Ovary (tissue), 9 donors: ENCODE measurements around the gene DCAF11. TPM values are rescaled to one million over a fixed set of nuclear protein-coding genes. Genes with fewer than 3 reads are reported as not detected.

Experiments
- DNase-seq, 5 donors: peaks; one replicate each; pipeline ENCODE4 v3.0.0-alpha.2; 2019 to 2020
- H3K27ac ChIP-seq, 2 donors: fragments of 200-600 bp; one replicate each; pipeline versions ENCODE4 v1.5.1 to v1.8.0; 2019 to 2022
- H3K27me3 ChIP-seq: fragments of 200-600 bp; one replicate; pipeline ENCODE4 v1.8.0; 2022
- H3K36me3 ChIP-seq: fragments of 200-600 bp; sonication (generic); one replicate; pipeline ENCODE4 v1.5.1; 2019
- H3K4me1 ChIP-seq: one replicate; pipeline ENCODE4 v1.8.1; 2013; ENCODE audit warnings: mild to moderate bottlenecking, moderate library complexity; ENCODE audit not compliant: insufficient read depth
- H3K4me3 ChIP-seq: fragments of 200-600 bp; sonication (generic); one replicate; pipeline ENCODE4 v1.5.1; 2017
- H3K9me3 ChIP-seq, 2 donors: fragments of 200-600 bp in 1 of 2; sonication (generic) in 1 of 2; one replicate each; pipeline versions ENCODE4 v1.5.1 to v1.8.1; 2013 to 2019; ENCODE audit warnings: mild to moderate bottlenecking in 1 of 2, moderate library complexity in 1 of 2
- EP300 ChIP-seq: sonication (generic); formaldehyde crosslinking; IDR thresholded peaks from one replicate; pipeline ENCODE4 v1.6.1; 2017; ENCODE audit warnings: antibody characterized with exemption
- POLR2A ChIP-seq: fragments of 450-650 bp; IDR thresholded peaks from one replicate; pipeline ENCODE4 v1.6.1; 2017; ENCODE audit warnings: antibody characterized with exemption, mild to moderate bottlenecking, moderate library complexity
- WGBS, 3 donors: extraction: QIAGEN DNeasy Blood & Tissue Kit in 1 of 3; methylation state at CpG; one replicate each; pipeline versions ENCODE4 v1.1.5 to v1.1.7; 2013 to 2017; 5-methylcytosine and 5-hydroxymethylcytosine counted together
- intact Hi-C, 4 donors: fragments of 100-400 bp; cut with DNase I; formaldehyde crosslinking; loops; one replicate each; pipeline versions ENCODE4 v1.11.0 to v1.15.1; 2022 to 2023
- polyA plus RNA-seq, 2 donors: library from polyadenylated mRNA; stranded (reverse); fragments of 200-250 nt in 1 of 2; fragments of 350-450 nt in 1 of 2; fragmentation: Illumina TruSeq in 1 of 2; extraction: RNeasy Lipid Tissue Mini Kit (QIAGEN cat#74804) in 1 of 2; gene quantifications; one replicate each; pipeline ENCODE4 v1.2.3, GENCODE V29; 2013 to 2014
- total RNA-seq, 7 donors: library from RNA; depleted of rRNA in 2 of 7; stranded (reverse); fragments of >200 nt in 2 of 7; fragmentation: NEBNext Ultra II Directional in 3 of 7; extraction: Animal tissue kit (Norgen Biotek cat#: 25700) in 3 of 7; gene quantifications; one replicate each; pipeline versions ENCODE4 v1.1.0 to v1.2.4, GENCODE V29; 2016 to 2023
- TF ChIP-seq, protein P1 (sequence below), 3 donors: fragments of 450-650 bp in 2 of 3; fragments of 200-600 bp in 1 of 3; IDR thresholded peaks; one replicate each; pipeline versions ENCODE4 v1.5.1 to v1.8.0; 2016 to 2022; ENCODE audit warnings: antibody characterized with exemption in 3 of 3, mild to moderate bottlenecking in 1 of 3
- donor health status: DM: no; HTN: no; CAD: no; lungs with moderate emphysema.
- donor health status: DM: no; HTN: no; CAD: no.
- donor health status: Bipolar disorder and iron deficiency.
- donor health status: DM: yes; HTN: yes; CAD: no.
- donor health status: DM: no; HTN: no; CAD: no.
- donor health status: DM: yes; HTN: yes; CAD: no.

The DCAF11 gene
- total and polyA plus RNA-seq, 9 donors: 34.7 to 71.4 (median 51.5) TPM

DNA sequence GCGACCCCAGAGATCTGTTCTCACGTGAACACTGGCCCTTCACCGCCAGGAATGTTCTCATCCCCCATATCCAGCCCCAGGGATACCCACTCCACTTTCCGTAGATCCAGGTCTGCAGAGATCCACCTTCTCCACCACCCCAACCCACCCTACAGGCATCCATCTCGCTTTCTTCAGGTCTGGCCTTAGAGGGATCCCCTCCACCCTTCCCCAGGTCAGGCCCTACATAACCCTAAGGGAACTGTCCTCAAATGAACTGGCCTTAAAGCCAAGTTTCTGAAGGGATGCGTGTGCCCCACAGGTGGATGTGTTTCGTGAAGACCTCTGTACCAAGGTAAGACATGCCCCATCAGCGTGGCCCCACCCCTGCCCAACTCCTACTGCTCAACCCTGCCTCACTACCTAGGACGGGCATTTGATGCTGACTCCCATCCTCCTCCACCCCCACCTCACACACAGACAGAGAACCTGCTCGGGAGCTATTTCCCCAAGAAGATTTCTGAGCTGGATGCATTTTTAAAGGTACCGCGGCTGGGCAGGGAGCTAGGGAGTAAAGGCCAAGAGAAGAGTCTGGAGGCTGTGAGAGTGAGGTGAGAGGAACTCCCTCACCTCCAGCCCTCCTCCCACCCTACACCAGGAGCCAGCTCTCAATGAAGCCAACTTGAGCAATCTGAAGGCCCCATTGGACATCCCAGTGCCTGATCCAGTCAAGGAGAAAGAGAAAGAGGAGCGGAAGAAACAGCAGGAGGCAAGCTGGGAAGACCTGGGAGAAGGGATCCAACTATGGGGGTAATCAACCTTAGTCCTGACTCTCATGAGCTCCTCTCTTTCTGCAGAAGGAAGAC, 22.3 kb downstream of the DCAF11 start:
- Histone ChIP-seq H3K36me3 (no peaks in the 10 kb centered on the region), H3K27me3 (no peaks in the 10 kb centered on the region), H3K9me3 (no peaks in the 10 kb centered on the region), H3K4me3 (peak overlapping the region; percentile 83), H3K4me1 (peaks cover 11% of the 10 kb centered on the region), H3K27ac (peak overlapping the region; percentile 88 to 92)
- intact Hi-C loops: no loop called here
- 27 to 32% (median 30%) methylated on average over 13 of the region's 13 CpGs for WGBS, 3 donors
- TF ChIP-seq POLR2A (no peak), EP300 (no peak)
- TF ChIP-seq, protein P1, sequence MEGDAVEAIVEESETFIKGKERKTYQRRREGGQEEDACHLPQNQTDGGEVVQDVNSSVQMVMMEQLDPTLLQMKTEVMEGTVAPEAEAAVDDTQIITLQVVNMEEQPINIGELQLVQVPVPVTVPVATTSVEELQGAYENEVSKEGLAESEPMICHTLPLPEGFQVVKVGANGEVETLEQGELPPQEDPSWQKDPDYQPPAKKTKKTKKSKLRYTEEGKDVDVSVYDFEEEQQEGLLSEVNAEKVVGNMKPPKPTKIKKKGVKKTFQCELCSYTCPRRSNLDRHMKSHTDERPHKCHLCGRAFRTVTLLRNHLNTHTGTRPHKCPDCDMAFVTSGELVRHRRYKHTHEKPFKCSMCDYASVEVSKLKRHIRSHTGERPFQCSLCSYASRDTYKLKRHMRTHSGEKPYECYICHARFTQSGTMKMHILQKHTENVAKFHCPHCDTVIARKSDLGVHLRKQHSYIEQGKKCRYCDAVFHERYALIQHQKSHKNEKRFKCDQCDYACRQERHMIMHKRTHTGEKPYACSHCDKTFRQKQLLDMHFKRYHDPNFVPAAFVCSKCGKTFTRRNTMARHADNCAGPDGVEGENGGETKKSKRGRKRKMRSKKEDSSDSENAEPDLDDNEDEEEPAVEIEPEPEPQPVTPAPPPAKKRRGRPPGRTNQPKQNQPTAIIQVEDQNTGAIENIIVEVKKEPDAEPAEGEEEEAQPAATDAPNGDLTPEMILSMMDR (IDR thresholded peaks at IDR 0.05): no peak
- peak in 1 of 5 donors; percentile 40 for DNase-seq

DNA sequence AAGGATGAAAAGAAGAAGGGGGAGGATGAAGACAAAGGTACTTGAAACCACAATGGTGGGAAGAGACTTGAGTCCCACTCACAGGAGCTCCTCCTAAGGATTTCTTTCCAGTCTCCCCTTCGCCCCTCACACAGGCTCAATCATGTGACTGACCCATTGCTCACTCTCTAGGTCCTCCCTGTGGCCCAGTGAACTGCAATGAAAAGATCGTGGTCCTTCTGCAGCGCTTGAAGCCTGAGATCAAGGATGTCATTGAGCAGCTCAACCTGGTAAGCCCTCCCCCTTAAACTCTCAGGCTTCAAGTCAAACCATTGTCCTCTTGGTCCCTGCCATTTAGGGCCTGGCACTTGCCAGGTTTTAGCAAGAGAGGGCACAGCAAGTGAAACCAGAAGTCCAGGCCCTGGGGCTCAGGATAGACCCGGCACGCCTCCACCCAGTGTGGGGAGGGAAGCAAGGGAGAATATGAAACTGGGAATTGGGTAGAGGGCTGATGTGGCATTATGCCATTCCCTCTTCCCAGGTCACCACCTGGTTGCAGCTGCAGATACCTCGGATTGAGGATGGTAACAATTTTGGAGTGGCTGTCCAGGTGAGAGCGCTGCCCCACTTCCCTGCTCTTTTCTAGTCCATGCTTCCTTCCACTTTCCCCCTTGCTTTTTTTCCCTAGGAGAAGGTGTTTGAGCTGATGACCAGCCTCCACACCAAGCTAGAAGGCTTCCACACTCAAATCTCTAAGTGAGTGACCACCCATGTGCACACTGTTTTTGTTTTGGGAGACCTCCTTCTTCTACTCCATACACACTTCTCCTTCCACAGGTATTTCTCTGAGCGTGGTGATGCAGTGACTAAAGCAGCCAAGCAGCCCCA, 23.2 kb downstream of the DCAF11 start:
- Histone ChIP-seq H3K4me3 (no peak overlapping the region), H3K27ac (peak overlapping the region in 1 of 2 donors; percentile 88), H3K9me3 (no peaks in the 10 kb centered on the region), H3K4me1 (peaks cover 11% of the 10 kb centered on the region), H3K36me3 (no peaks in the 10 kb centered on the region), H3K27me3 (no peaks in the 10 kb centered on the region)
- no peak for DNase-seq
- intact Hi-C loops: no loop called here
- WGBS, 3 donors: 80 to 84% (median 82%) methylated on average over 8 of the region's 8 CpGs
- TF ChIP-seq EP300 (no peak), POLR2A (no peak)
- TF ChIP-seq, protein P1 (IDR thresholded peaks at IDR 0.05): no peak

DNA sequence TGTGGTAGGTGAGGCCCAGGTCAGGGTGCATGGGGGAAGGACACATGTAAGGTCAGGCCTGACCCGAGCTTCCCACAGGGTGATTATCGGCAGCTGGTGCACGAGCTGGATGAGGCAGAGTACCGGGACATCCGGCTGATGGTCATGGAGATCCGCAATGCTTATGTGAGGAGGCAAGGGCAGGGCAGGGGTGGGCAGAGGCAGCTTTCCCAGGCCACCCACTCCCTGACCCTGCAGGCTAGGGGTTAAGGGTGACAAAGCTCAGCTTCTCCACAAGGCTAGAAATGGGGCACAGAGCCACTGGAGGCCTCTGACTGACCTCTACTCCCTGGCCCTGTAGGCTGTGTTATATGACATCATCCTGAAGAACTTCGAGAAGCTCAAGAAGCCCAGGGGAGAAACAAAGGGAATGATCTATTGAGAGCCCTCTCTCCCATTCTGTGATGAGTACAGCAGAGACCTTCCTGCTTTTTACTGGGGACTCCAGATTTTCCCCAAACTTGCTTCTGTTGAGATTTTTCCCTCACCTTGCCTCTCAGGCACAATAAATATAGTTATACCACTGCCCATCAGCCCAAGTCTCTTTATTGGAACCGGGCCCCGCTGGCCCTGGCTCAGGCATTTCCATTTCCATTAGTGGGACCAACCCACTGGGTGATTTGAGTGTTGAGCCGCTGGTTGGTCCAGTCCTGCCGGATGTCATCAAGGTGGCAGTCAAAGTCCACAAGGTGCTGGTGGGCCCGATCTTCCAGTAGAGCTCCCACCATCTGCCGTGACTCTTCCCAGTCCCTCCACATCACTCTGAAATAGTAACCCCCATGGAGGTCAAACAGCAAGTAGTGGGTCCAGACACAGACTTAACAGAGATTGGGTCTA, 24.1 kb downstream of the DCAF11 start:
- WGBS, 3 donors: 72 to 78% (median 72%) methylated on average over 13 of the region's 13 CpGs
- Histone ChIP-seq H3K36me3 (no peaks in the 10 kb centered on the region), H3K4me3 (no peak overlapping the region), H3K27ac (no peak overlapping the region), H3K27me3 (no peaks in the 10 kb centered on the region), H3K9me3 (no peaks in the 10 kb centered on the region), H3K4me1 (peaks cover 11% of the 10 kb centered on the region)
- intact Hi-C loops: no loop called here
- TF ChIP-seq POLR2A: no peak
- TF ChIP-seq EP300: no peak
- TF ChIP-seq, protein P1 (IDR thresholded peaks at IDR 0.05): no peak
- DNase-seq: no peak
